DMS53 (cell line): ENCODE results near the gene ZC3H13.

Experiments
- DNase-seq: peaks from one replicate; lab custom pipeline; 2025; lab: John Stamatoyannopoulos, UW

ZC3H13 gene

GRCh38 chr13:46059405-46059804, 6.9 kb upstream of the ZC3H13 start:
- DNase-seq, result no peak

- DNase-seq, result no peak
These were observed 5.7 kb upstream of the ZC3H13 start for GRCh38 chr13:46058268-46058667.

GRCh38 chr13:46057256-46058015, 4.9 kb upstream of the ZC3H13 start:
- DNase-seq, result no peak

GRCh38 chr13:46053162-46054012, 841 bp upstream of the ZC3H13 start:
- peak; percentile 18 for DNase-seq

- peak; percentile 43 for DNase-seq
These were observed 603 bp downstream of the ZC3H13 start for GRCh38 chr13:46051968-46052318.

- no peak for DNase-seq
These were observed 1.8 kb downstream of the ZC3H13 start for GRCh38 chr13:46050771-46051170.

- no peak for DNase-seq
These were observed 7.1 kb downstream of the ZC3H13 start for GRCh38 chr13:46045424-46045823.

- DNase-seq, result no peak
These were observed 8.9 kb downstream of the ZC3H13 start for GRCh38 chr13:46043647-46044046.

- no peak for DNase-seq
These were observed 11.1 kb downstream of the ZC3H13 start for GRCh38 chr13:46041419-46041839.

GRCh38 chr13:46040763-46041162, 11.8 kb downstream of the ZC3H13 start:
- no peak for DNase-seq

GRCh38 chr13:46039411-46040182, 12.9 kb downstream of the ZC3H13 start:
- DNase-seq, result no peak

GRCh38 chr13:46038296-46038695, 14.2 kb downstream of the ZC3H13 start:
- DNase-seq, result no peak

- DNase-seq, result peak; percentile 85
These were observed 17.5 kb downstream of the ZC3H13 start for GRCh38 chr13:46035066-46035465.

GRCh38 chr13:46032341-46032740, 20.2 kb downstream of the ZC3H13 start:
- no peak for DNase-seq

- no peak for DNase-seq
These were observed 20.8 kb downstream of the ZC3H13 start for GRCh38 chr13:46031581-46032263.

GRCh38 chr13:46025157-46025556, 27.4 kb downstream of the ZC3H13 start:
- DNase-seq, result no peak

- DNase-seq, result no peak
These were observed 30.1 kb downstream of the ZC3H13 start for GRCh38 chr13:46022481-46022880.

- no peak for DNase-seq
These were observed 36.3 kb downstream of the ZC3H13 start for GRCh38 chr13:46016216-46016615.

GRCh38 chr13:46015366-46015765, 37.2 kb downstream of the ZC3H13 start:
- no peak for DNase-seq

GRCh38 chr13:46012404-46012803, 40.1 kb downstream of the ZC3H13 start:
- peak; percentile 2 for DNase-seq

GRCh38 chr13:46010148-46010547, 42.4 kb downstream of the ZC3H13 start:
- no peak for DNase-seq

GRCh38 chr13:46008631-46009030, 43.9 kb downstream of the ZC3H13 start:
- peak; percentile 10 for DNase-seq
